Measurements from ENCODE around the gene MYLK2. TPM values are rescaled to one million over a fixed set of nuclear protein-coding genes. Genes with fewer than 3 reads are reported as not detected.
A peak's percentile ranks its signal among the peaks of the same experiment; 100 is the strongest.

MYLK2 gene
- not detected for total RNA-seq

DNA sequence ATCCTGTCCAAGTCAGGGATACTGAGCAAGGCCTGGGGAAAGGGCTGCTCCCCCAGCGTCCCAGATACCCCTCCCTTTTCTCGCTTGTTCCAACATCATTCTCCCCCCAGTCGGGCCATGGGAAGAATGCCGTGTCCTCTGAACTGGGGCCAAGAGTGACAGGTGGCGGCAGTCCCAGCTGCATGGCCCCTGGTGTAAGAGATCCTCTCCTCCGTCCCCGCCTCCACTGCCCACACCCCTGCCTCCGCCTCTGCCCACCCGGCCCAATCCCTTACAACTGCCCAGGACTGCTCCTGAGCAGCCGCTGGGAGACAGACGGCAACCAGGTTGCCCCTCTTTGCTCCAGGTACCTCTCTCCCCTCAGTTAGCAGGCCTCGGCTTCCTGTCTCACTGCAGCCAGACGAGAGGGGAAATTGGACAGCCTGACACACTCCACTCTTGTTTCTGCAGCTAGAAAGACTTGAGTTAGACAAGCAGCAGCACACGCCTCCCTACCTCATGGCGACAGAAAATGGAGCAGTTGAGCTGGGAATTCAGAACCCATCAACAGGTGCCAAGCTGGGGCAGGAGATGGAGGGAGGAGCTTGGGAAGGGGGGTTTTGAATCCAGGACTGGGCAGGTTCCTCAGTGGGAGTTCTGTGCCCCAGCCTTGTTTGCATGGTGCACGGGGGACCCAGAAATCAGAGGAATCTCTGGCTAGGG, at the start of gene MYLK2:
Gene MYLK2, plus strand, starts transcription at position 274 of the 702 bp plus-strand sequence. Its CDS starts 225 bp downstream, at position 499.
- TF ChIP-seq, protein P1, sequence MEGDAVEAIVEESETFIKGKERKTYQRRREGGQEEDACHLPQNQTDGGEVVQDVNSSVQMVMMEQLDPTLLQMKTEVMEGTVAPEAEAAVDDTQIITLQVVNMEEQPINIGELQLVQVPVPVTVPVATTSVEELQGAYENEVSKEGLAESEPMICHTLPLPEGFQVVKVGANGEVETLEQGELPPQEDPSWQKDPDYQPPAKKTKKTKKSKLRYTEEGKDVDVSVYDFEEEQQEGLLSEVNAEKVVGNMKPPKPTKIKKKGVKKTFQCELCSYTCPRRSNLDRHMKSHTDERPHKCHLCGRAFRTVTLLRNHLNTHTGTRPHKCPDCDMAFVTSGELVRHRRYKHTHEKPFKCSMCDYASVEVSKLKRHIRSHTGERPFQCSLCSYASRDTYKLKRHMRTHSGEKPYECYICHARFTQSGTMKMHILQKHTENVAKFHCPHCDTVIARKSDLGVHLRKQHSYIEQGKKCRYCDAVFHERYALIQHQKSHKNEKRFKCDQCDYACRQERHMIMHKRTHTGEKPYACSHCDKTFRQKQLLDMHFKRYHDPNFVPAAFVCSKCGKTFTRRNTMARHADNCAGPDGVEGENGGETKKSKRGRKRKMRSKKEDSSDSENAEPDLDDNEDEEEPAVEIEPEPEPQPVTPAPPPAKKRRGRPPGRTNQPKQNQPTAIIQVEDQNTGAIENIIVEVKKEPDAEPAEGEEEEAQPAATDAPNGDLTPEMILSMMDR (IDR thresholded peaks at IDR 0.05): no peak
- H3K4me1 ChIP-seq (ENCODE audit: control insufficient read depth in 1 of 2, low read depth in 2 of 2): peaks cover 7 to 58% of the 10 kb centered on the region in 2 donors
- H3K36me3 ChIP-seq: no peaks in the 10 kb centered on the region
- H3K9me3 ChIP-seq: no peaks in the 10 kb centered on the region
- no peaks in the 10 kb centered on the region for H3K27me3 ChIP-seq (replicated peaks; ENCODE audit: insufficient read depth)
- ATAC-seq (ENCODE audit: insufficient number of reproducible peaks, low FRiP score, low read depth): no peak
- H3K27ac ChIP-seq: no peak within 1 kb of the TSS
- no peak within 1 kb of the TSS for H3K4me3 ChIP-seq
- no peak for DNase-seq (ENCODE audit: low spot score)

DNA sequence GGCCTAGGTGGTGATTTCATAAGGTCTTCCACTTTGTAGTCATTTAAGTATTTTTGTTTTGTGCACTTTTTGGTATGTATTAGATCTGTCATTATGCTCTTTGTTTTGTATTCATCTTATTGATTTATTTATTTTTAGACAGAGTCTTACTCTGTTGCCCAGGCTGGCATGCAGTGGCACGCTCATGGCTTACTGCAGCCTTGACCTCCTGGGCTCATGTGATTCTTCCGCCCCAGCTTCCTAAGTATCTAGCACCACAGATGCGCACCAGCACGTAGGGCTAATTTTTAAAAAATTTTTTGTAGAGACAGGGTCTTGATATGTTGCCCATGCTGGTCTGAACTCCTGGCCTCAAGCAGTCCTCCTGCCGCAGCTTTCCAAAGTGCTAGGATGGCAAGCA, 49.5 kb upstream of the MYLK2 start:
- Histone ChIP-seq H3K36me3 (no peaks in the 10 kb centered on the region), H3K27ac (no peak overlapping the region), H3K4me1 (ENCODE audit: control insufficient read depth in 1 of 2, low read depth in 2 of 2) (peaks cover 0 to 6% of the 10 kb centered on the region in 2 donors), H3K4me3 (peak overlapping the region; percentile 61), H3K9me3 (no peaks in the 10 kb centered on the region), H3K27me3 (replicated peaks; ENCODE audit: insufficient read depth) (no peaks in the 10 kb centered on the region)
- ATAC-seq (ENCODE audit: insufficient number of reproducible peaks, low FRiP score, low read depth): no peak
- TF ChIP-seq, protein P1 (IDR thresholded peaks at IDR 0.05): no peak
- no peak for DNase-seq (ENCODE audit: low spot score)

DNA sequence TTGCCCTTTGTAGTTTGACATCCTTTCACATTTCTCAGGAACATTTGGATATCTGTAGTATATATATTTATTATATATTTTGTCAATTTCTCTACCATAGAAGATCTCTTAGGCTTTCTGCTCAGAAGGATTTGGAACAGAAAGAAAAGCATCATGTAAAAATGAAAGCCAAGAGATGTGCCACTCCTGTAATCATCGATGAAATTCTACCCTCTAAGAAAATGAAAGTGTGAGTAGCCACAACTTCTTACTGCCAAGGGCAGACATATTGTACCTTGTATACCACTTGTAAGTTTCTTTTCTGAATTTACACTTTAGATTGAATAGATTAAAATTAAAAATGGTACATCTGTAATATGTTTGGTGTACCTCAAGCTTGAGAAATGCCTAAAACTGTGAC, 48.9 kb upstream of the MYLK2 start:
- no peak for DNase-seq (ENCODE audit: low spot score)
- H3K9me3 ChIP-seq: no peaks in the 10 kb centered on the region
- TF ChIP-seq, protein P1 (IDR thresholded peaks at IDR 0.05): no peak
- peaks cover 0 to 6% of the 10 kb centered on the region in 2 donors for H3K4me1 ChIP-seq (ENCODE audit: control insufficient read depth in 1 of 2, low read depth in 2 of 2)
- no peaks in the 10 kb centered on the region for H3K36me3 ChIP-seq
- ATAC-seq (ENCODE audit: insufficient number of reproducible peaks, low FRiP score, low read depth): no peak
- peak overlapping the region; percentile 61 for H3K4me3 ChIP-seq
- no peaks in the 10 kb centered on the region for H3K27me3 ChIP-seq (replicated peaks; ENCODE audit: insufficient read depth)
- peak overlapping the region in 1 of 2 donors; percentile 35 for H3K27ac ChIP-seq

DNA sequence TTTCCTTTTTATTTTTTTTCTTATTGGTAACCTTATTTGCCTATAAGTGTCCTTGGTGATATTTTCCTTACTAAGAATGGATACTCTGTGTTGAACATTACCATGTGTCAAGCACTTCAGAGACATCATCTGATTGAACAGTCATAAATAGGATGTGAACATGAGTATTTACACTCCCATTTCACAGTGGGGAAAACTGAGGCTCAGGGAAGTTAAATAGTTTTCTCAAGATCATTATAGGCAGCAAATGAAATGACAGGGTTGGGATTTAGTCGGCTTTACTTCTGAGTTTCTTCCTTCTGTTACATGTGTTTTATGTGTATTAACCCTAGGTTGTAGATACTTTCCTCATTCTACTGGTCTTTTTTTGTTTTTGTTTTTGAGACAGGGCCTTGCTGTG, 44.7 kb upstream of the MYLK2 start:
- H3K36me3 ChIP-seq: no peaks in the 10 kb centered on the region
- no peaks in the 10 kb centered on the region for H3K9me3 ChIP-seq

DNA sequence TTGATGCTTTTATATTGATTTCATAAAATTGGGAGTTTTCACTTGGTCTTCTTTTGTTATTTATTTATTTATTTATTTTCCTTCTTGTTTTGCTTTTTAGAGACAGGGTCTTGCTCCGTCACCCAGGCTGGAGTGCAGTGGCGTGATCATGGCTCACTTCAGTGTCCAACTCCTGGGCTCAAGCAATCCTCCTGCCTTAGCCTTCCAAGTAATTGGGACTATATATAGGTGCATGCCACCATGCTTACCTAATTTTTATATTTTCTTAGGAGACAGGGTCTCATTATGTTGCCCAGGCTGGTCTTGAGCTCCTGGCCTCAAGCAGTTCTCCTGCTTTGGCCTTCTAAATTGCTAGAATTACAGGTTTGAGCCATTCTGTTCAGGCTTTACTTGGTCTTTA, 38.3 kb upstream of the MYLK2 start:
- DNase-seq (ENCODE audit: low spot score) (no peak), ATAC-seq (ENCODE audit: insufficient number of reproducible peaks, low FRiP score, low read depth) (no peak)
- no peaks in the 10 kb centered on the region for H3K4me1 ChIP-seq (ENCODE audit: control insufficient read depth in 1 of 2, low read depth in 2 of 2)
- H3K9me3 ChIP-seq: no peaks in the 10 kb centered on the region
- H3K27me3 ChIP-seq (replicated peaks; ENCODE audit: insufficient read depth): no peaks in the 10 kb centered on the region
- TF ChIP-seq, protein P1 (IDR thresholded peaks at IDR 0.05): no peak
- no peak overlapping the region for H3K4me3 ChIP-seq
- no peaks in the 10 kb centered on the region for H3K36me3 ChIP-seq
- H3K27ac ChIP-seq: no peak overlapping the region

More for the DNA sequence above, 44.7 kb upstream of the MYLK2 start:
- Histone ChIP-seq H3K27me3 (replicated peaks; ENCODE audit: insufficient read depth) (no peaks in the 10 kb centered on the region), H3K4me1 (ENCODE audit: control insufficient read depth in 1 of 2, low read depth in 2 of 2) (peaks cover 0 to 6% of the 10 kb centered on the region in 2 donors), H3K4me3 (no peak overlapping the region), H3K27ac (no peak overlapping the region)
- DNase-seq (ENCODE audit: low spot score) (no peak), ATAC-seq (ENCODE audit: insufficient number of reproducible peaks, low FRiP score, low read depth) (no peak)
- TF ChIP-seq, protein P1 (IDR thresholded peaks at IDR 0.05): no peak
